Vagina (tissue), 2 donors: ENCODE results near the gene CCSER2. TPM values are rescaled to one million over a fixed set of nuclear protein-coding genes. Genes with fewer than 3 reads are reported as not detected.

Experiments used
- DNase-seq, 2 donors: peaks; one replicate each; pipeline ENCODE4 v3.0.0-alpha.2; 2017; ENCODE audit errors: extremely low spot score in 2 of 2
- H3K27ac ChIP-seq: fragments of 200-600 bp; sonication (generic); one replicate; pipeline ENCODE4 v1.5.1; 2019
- H3K27me3 ChIP-seq: fragments of 200-600 bp; sonication (generic); one replicate; pipeline ENCODE4 v1.5.1; 2019
- H3K36me3 ChIP-seq, 2 donors: fragments of 200-600 bp; sonication (generic); one replicate each; pipeline ENCODE4 v1.5.1; 2017 to 2019
- H3K4me1 ChIP-seq: fragments of 200-600 bp; sonication (generic); one replicate; pipeline ENCODE4 v1.5.1; 2019
- H3K4me3 ChIP-seq, 2 donors: fragments of 200-600 bp; sonication (generic); 1 replicate in 1 of 2; 2 replicates in 1 of 2; pipeline ENCODE4 v1.5.1; 2016 to 2019
- H3K9me3 ChIP-seq: fragments of 200-600 bp; sonication (generic); one replicate; pipeline ENCODE4 v1.5.1; 2019
- POLR2A ChIP-seq, 2 donors: fragments of 450-650 bp; IDR thresholded peaks; one replicate each; pipeline ENCODE4 v1.6.1; 2017; ENCODE audit warnings: antibody characterized with exemption in 2 of 2, mild to moderate bottlenecking in 2 of 2, moderate library complexity in 2 of 2
- POLR2AphosphoS5 ChIP-seq, 2 donors: sonication (generic); formaldehyde crosslinking; IDR thresholded peaks; one replicate each; pipeline ENCODE4 v1.9.0; 2017; ENCODE audit warnings: antibody characterized with exemption in 2 of 2, mild to moderate bottlenecking in 2 of 2, low read depth in 1 of 2; ENCODE audit not compliant: insufficient read depth in 1 of 2
- intact Hi-C: fragments of 100-400 bp; cut with DNase I; formaldehyde crosslinking; loops from one replicate; pipeline ENCODE4 v1.15.1; 2023
- total RNA-seq: library from RNA; depleted of rRNA; stranded (reverse); fragments of >200 nt; gene quantifications from one replicate; pipeline ENCODE4 v1.2.3, GENCODE V29; 2016
- TF ChIP-seq, protein P1 (sequence below), 3 experiments: fragments of 450-650 bp in 2 of 3; fragments of 200-600 bp in 1 of 3; sonication (generic) in 1 of 3; IDR thresholded peaks; one replicate each; pipeline ENCODE4 v1.5.1; 2017 to 2019; ENCODE audit warnings: antibody characterized with exemption in 3 of 3, mild to moderate bottlenecking in 2 of 3, moderate library complexity in 2 of 3

The CCSER2 gene
- total RNA-seq, 1 donor from 2014 or later = 62.1 TPM

GRCh38 chr10:84550756-84551436, 222.5 kb downstream of the CCSER2 start:
- Histone ChIP-seq H3K4me3 (no peak overlapping the region), H3K27ac (no peak overlapping the region), H3K36me3 (no peaks in the 10 kb centered on the region), H3K9me3 (no peaks in the 10 kb centered on the region), H3K27me3 (no peaks in the 10 kb centered on the region), H3K4me1 (no peaks in the 10 kb centered on the region)
- DNase-seq = no peak
- intact Hi-C loops = no loop called here
- TF ChIP-seq POLR2AphosphoS5 (IDR thresholded peaks at IDR 0.05; ENCODE audit: insufficient read depth in 1 of 2, low read depth in 1 of 2) (no peak), POLR2A (IDR thresholded peaks at IDR 0.05) (no peak)
- TF ChIP-seq, protein P1, sequence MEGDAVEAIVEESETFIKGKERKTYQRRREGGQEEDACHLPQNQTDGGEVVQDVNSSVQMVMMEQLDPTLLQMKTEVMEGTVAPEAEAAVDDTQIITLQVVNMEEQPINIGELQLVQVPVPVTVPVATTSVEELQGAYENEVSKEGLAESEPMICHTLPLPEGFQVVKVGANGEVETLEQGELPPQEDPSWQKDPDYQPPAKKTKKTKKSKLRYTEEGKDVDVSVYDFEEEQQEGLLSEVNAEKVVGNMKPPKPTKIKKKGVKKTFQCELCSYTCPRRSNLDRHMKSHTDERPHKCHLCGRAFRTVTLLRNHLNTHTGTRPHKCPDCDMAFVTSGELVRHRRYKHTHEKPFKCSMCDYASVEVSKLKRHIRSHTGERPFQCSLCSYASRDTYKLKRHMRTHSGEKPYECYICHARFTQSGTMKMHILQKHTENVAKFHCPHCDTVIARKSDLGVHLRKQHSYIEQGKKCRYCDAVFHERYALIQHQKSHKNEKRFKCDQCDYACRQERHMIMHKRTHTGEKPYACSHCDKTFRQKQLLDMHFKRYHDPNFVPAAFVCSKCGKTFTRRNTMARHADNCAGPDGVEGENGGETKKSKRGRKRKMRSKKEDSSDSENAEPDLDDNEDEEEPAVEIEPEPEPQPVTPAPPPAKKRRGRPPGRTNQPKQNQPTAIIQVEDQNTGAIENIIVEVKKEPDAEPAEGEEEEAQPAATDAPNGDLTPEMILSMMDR (IDR thresholded peaks at IDR 0.05) = no peak

- no peak for DNase-seq
- Histone ChIP-seq H3K4me1 (no peaks in the 10 kb centered on the region), H3K27ac (no peak overlapping the region), H3K9me3 (no peaks in the 10 kb centered on the region), H3K27me3 (no peaks in the 10 kb centered on the region), H3K36me3 (no peaks in the 10 kb centered on the region), H3K4me3 (no peak overlapping the region)
- intact Hi-C loops = no loop called here
- TF ChIP-seq, protein P1 (IDR thresholded peaks at IDR 0.05) = no peak
- no peak for TF ChIP-seq POLR2AphosphoS5 (IDR thresholded peaks at IDR 0.05; ENCODE audit: insufficient read depth in 1 of 2, low read depth in 1 of 2)
- no peak for TF ChIP-seq POLR2A (IDR thresholded peaks at IDR 0.05)
Measured at GRCh38 chr10:84551437-84552120, 223.2 kb downstream of the CCSER2 start.

DNA sequence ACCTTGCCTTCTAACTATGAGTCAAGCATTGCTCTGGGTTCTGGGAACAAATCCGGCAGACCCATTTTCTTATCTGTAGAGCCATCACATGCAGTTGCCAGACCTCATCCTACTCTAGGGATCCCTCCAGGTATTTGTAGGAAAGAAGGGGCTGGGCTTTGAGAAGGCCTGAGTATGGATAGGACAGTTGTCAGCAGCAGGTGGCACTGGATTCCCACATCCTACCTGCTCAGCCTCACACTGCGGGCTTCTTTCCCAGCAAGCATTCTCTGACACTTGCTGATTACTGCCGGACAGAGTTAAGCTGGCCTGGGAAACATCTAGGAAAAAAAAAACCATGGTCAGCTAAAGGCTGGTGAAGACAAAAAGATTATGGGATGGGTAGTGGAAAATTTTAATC, 224.1 kb downstream of the CCSER2 start:
- no peaks in the 10 kb centered on the region for H3K36me3 ChIP-seq
- no peak overlapping the region for H3K4me3 ChIP-seq

GRCh38 chr10:84562592-84562991, 234.2 kb downstream of the CCSER2 start:
- TF ChIP-seq, protein P1 (IDR thresholded peaks at IDR 0.05) = no peak
- TF ChIP-seq POLR2A (IDR thresholded peaks at IDR 0.05) = no peak
- TF ChIP-seq POLR2AphosphoS5 (IDR thresholded peaks at IDR 0.05; ENCODE audit: insufficient read depth in 1 of 2, low read depth in 1 of 2) = no peak
- Histone ChIP-seq H3K27me3 (no peaks in the 10 kb centered on the region), H3K27ac (no peak overlapping the region), H3K4me3 (no peak overlapping the region), H3K36me3 (no peaks in the 10 kb centered on the region), H3K9me3 (no peaks in the 10 kb centered on the region), H3K4me1 (no peaks in the 10 kb centered on the region)
- intact Hi-C loops = no loop called here
- no peak for DNase-seq

More for the DNA sequence above, 224.1 kb downstream of the CCSER2 start:
- TF ChIP-seq POLR2AphosphoS5 (IDR thresholded peaks at IDR 0.05; ENCODE audit: insufficient read depth in 1 of 2, low read depth in 1 of 2) (no peak), POLR2A (IDR thresholded peaks at IDR 0.05) (no peak)
- TF ChIP-seq, protein P1 (IDR thresholded peaks at IDR 0.05) = no peak
- DNase-seq = no peak
- Histone ChIP-seq H3K9me3 (no peaks in the 10 kb centered on the region), H3K27me3 (no peaks in the 10 kb centered on the region), H3K27ac (no peak overlapping the region), H3K4me1 (no peaks in the 10 kb centered on the region)
- intact Hi-C loops = no loop called here

DNA sequence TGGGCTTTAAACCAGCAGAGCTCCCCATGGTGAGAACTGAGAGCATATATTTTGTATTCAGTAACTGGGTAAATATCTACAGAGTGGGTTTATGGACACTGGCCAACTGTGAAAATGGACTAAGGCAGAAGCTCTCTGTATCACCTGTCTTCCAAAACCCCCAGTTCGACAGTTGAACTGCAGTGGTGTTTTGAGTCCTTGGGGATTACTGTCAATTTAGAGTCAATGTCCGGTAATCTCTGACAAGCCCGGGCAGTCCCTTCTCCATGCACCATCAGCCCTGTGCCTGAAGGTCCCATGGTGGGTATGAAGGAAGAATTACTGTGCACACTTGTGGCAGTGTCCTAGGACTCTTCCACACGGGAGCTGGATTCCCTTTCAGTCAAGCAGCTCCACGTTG, 235.0 kb downstream of the CCSER2 start:
- Histone ChIP-seq H3K4me3 (no peak overlapping the region), H3K36me3 (no peaks in the 10 kb centered on the region), H3K9me3 (no peaks in the 10 kb centered on the region), H3K27ac (no peak overlapping the region), H3K27me3 (no peaks in the 10 kb centered on the region), H3K4me1 (no peaks in the 10 kb centered on the region)
- TF ChIP-seq, protein P1 (IDR thresholded peaks at IDR 0.05) = no peak
- TF ChIP-seq POLR2AphosphoS5 (IDR thresholded peaks at IDR 0.05; ENCODE audit: insufficient read depth in 1 of 2, low read depth in 1 of 2) (no peak), POLR2A (IDR thresholded peaks at IDR 0.05) (no peak)
- intact Hi-C loops = no loop called here
- DNase-seq = no peak
